ENCODE data around the gene RHBDL2. TPM values are rescaled to one million over a fixed set of nuclear protein-coding genes. Genes with fewer than 3 reads are reported as not detected.

The RHBDL2 gene
- 1 to 10 TPM in 1 of 4 donors, not detected in 3; 1.1 TPM for total RNA-seq

- no peak for TF ChIP-seq CTCF (IDR thresholded peaks at IDR 0.05; ENCODE audit: low read depth)
Observed at GRCh38 chr1:38941527-38942019, at the start of gene RHBDL2. RHBDL2 (minus strand) TSS chr1:38941830; CDS start chr1:38919212, 22,618 bp downstream.

- TF ChIP-seq CTCF (IDR thresholded peaks at IDR 0.05; ENCODE audit: low read depth) = no peak
Observed at GRCh38 chr1:38990738-38991637, 49.4 kb upstream of the RHBDL2 start, which contains the start of gene AKIRIN1. AKIRIN1 (plus strand) TSS chr1:38991276; CDS start chr1:38991381, 105 bp downstream.

- TF ChIP-seq CTCF (IDR thresholded peaks at IDR 0.05; ENCODE audit: low read depth) = no peak
Observed at GRCh38 chr1:38990386-38990737, 48.7 kb upstream of the RHBDL2 start.

- TF ChIP-seq CTCF (IDR thresholded peaks at IDR 0.05; ENCODE audit: low read depth) = no peak
Observed at GRCh38 chr1:38989979-38990378, 48.3 kb upstream of the RHBDL2 start.

- TF ChIP-seq CTCF (IDR thresholded peaks at IDR 0.05; ENCODE audit: low read depth) = no peak
Observed at GRCh38 chr1:38973659-38974437, 32.2 kb upstream of the RHBDL2 start.

GRCh38 chr1:38964140-38964548 lies 22.5 kb upstream of the RHBDL2 start:
- no peak for TF ChIP-seq CTCF (IDR thresholded peaks at IDR 0.05; ENCODE audit: low read depth)

- TF ChIP-seq CTCF (IDR thresholded peaks at IDR 0.05; ENCODE audit: low read depth) = no peak
Observed at GRCh38 chr1:38962560-38962959, 20.9 kb upstream of the RHBDL2 start.

All from subcutaneous adipose tissue (tissue), 4 donors.